Inflammatory macrophage treated with lipopolysaccharide for 4 hours (primary cell): Measurements from ENCODE around the gene FASTK.
A peak's percentile ranks its signal among the peaks of the same experiment; 100 is the strongest.

ENCODE experiments used
- DNase-seq: peaks from one replicate; pipeline ENCODE4 v3.0.0-alpha.2; 2020

Gene FASTK

GRCh38 chr7:151095828-151096475 is 15.3 kb upstream of the FASTK start:
- no peak for DNase-seq

DNA sequence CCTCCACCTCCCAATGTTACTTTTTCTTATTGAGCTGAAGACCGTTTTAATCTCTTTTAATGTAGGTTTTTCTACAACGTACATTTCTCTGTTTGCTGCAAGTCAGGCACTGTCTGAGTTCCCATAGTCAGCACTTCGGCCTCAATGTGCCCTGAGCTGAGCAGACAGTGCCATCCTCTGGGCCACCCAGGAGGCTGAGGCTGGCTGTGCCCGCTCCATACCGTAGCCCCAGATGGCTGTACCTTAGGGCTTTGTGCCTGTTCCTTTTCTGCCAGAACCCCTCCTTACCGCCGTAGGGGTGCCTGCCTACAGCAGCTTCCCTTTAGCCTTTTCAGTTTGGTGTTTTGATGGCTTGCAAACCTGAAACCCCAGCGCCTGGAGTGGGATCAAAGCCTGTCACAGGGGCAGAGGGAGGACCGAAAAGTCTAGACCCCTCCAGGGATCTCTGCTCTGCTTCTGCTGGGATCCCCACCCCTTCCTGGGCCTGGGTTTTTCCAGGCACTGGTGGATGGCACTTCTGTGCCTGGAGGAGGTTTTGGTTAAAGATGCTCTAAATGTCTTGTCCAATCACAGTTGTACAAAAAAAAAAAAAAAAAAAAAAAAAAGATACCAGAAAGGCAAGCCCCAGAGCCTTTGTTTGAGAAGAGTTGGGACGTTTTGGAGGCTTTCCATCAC is 14.7 kb upstream of the FASTK start:
- DNase-seq: no peak

- DNase-seq: no peak
Measured at GRCh38 chr7:151094675-151095074, 14.1 kb upstream of the FASTK start.

DNA sequence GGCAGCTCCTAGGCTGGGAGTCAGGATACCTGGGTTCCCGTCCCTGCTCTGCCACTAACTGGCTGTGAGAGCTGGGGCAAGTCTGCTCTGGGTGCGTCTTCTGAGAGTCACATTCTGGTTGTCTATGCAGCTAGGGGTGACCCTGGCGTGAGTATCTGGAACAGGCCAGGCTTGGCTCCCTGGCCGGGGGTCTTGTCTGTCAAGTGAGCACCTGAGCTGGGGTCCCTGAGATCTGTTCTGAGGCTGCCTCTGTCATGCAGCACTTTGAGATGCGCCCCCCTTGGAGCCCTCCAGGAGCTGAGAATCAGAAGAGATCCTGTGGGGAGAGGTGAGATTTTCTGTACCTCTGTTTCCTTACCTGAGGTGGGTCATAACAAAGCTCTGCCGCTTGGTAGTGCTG is 13.1 kb upstream of the FASTK start:
- DNase-seq: no peak

GRCh38 chr7:151091988-151092387 is 11.4 kb upstream of the FASTK start:
- no peak for DNase-seq

GRCh38 chr7:151091431-151091830 is 10.8 kb upstream of the FASTK start:
- DNase-seq: peak; percentile 82

GRCh38 chr7:151091003-151091402 is 10.4 kb upstream of the FASTK start:
- no peak for DNase-seq

DNA sequence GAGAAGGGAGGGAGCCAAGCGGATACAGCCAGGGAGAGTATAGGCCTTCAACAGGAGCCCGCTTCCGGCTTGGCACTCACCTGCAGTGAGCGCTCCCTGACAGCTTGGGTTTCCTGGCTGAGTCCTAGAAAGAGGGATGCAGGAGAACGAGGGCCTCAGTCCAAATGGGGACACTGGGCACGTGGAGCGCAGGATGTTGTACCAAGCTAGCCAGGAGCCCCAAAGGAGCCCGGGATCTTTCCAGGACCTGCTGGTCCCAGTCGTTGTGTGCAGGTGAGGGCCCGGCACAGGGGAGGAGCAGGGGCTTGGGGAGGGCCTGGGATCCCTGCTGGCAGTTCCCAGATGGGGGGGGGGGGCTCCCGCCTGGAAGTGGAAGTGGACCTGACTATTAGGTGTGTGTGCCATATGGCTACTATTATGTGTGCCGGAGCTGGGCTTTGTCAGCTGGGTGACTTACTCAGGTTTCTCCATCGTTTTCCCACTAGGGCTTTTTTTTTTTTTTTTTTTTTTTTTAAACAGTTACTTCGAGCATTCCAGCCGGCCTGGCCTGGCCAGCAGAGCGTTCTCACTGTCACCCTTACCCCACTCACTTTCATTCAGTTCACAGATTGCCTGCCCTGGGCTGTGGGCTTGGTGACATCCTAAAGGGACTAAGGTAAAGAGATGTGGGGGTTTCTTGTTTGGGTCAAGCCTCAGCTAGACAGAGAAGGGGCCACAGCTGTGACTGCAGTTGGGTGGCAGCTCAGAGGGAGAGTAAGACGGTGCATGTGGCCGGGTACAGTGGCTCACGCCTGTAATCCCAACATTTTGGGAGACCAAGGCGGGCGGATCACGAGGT is 9.5 kb upstream of the FASTK start:
- no peak for DNase-seq

GRCh38 chr7:151088856-151089699 is 8.5 kb upstream of the FASTK start:
- DNase-seq: peak; percentile 99

DNA sequence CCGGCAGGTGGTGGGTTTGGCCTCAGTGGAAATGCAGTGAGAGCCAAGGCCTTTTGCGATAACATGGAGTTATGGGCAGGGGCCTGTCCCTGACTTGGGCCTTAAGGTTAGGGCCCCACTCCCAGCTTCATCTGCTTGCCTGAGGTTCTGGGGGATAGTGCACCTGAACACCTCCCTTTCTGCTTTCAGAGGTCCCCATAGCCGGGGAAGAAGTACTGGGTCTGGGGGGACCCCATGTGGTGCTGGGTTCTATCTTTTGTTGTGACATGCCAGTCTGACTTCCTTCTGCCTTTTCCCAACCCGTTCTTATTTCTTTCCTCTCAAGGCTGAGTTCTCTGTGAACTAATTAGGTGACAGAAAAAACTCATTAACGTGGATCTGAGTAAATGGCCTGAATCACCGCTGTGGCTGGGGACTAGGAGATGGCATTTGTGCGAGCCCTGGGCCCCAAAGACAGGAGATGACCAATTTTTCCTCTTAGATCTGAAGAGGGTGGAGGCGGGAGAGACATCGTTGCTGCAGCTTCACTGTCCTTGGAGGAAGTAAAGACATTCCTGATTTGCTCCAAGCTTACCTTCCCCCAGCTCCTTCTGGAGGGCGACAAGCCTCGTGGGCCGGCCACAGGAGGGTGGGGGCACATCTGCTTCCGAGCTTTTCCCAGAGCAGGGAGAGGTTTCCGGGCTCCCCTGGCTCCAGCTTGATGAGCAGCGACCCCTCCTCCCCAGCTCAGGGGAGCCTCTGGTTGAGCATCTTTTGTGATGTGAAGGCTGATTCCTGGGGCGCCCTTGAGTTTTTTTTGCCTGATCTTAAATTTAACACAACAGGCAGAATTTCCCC is 7.6 kb upstream of the FASTK start:
- DNase-seq: peak; percentile 63

- DNase-seq: peak; percentile 73
Measured at GRCh38 chr7:151087245-151088018, 6.8 kb upstream of the FASTK start.

DNA sequence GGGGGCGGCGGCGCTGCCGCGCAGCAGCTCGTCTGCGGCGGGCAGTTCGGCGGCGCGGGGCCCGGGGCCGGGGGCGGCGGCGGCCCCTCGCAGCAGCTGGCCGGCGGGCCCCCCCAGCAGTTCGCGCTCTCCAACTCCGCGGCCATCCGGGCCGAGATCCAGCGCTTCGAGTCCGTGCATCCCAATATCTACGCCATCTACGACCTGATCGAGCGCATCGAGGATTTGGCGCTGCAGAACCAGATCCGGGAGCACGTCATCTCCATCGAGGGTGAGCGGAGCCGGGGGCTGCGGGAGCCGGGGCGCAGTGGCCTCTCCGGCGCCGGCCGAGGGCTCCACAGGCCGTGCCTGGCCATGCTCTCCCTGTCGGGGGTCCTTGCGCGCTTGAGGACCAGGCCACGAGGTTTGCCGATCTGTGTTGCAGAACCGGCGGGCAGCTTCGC is 6.2 kb upstream of the FASTK start:
- peak; percentile 16 for DNase-seq

- DNase-seq: peak; percentile 87
Measured at GRCh38 chr7:151085691-151086620, 5.3 kb upstream of the FASTK start, which contains the start of gene AGAP3. Gene AGAP3, plus strand, starts transcription at chr7:151086475. Its CDS starts 267 bp downstream, at chr7:151086742.

GRCh38 chr7:151085329-151085690 is 4.7 kb upstream of the FASTK start:
- no peak for DNase-seq

DNA sequence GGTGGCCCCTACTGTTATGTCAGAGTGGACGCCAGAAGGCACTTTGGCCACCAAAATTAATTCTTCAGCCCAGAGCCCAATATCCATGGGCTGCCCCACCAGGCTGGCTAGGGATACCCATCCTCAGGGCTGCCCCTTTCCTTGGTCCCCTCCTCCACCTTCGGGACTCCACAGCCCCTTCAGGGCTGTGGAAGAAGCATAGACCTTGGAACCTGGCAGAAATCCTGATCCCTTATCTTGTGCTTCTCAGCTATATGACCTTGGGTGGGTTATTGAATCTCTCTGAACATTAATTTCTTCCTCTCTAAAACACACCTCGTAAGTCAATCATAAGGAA is 3.2 kb upstream of the FASTK start:
- DNase-seq: no peak

DNA sequence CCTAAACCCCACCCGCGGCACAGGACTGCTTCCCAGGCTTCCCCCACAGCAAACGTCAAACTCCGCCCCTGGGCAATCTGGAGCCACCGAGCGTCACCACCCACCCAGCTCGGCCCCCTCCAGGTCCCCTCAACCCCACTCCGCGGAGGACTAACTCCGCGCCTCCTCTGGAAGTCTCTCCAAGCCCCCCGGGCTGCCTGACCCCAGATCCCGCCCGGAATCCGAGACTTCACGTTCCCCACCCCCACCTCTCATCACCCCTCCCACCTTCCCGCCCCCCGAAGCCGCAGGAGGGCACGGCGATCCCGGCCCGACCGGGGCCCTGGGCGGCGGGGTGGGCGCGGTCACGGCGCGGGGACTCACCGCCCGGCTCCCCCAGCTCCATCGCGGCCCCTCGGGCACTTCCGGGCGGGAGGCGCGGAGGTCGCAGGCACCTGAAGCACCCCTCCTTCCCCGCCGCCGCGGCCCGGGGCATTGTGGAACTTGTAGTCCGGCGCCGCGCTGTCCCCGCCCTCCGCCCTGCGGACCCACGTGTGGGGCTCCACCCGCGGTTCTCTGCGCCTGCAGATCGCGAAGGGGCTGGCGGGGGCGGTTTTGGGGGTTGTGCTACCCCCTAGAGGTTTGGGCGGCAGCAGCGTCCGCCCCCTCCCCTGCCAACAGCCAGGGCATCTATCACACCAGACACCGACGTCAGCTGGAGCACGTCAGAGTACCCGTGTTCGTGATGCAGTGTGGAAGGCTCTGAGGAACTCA is 2.6 kb upstream of the FASTK start, which contains the start of gene TMUB1:
Gene TMUB1 (minus strand): TSS at position 423 of the 753 bp plus-strand sequence. CDS start 930 bp downstream, outside the sequence.
- DNase-seq: peak; percentile 67

DNA sequence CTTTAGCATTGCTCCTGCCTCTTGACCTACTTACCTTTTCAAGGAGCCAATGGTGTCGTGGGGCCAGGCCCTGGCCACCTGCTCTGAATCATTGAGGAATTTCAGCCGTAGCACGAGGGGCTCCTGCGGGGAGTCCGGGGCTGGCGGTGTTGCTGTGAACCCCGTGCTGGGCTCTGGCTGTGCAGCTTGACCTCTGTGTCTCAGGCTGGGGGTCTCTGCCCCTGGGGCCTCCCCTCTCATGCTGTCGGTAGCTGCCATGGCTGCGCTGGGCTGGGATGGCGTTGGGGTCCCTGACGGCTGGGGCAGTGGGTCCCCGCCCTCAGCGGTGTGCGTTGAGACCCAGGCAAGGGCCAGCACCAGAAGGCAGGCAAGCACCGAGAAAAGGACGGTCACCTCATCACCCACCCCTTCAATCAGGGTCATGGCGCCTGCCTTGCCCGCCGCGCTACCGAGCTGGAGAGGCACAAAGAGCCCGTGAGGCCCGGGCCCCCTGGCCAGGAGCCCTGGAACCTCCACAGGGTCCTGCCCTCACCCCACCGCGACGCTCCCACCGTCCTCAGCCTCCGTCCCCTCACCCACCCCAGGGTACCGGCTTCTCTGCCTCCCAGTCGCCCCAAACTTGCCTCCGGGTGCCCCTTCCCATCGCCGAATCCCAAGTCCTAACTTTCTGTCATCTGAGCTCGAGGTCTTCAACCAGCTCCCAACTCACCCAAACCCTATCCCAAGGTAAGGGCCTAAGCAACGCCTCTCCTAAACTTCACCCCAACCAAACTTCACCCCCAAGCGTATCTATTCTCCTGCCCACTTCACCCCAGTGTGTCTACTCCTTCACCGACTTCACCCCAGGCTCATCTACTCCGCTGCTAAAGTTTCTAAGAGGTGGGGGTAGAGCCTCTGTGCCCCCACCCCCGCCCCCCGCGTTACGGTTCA is 1.8 kb upstream of the FASTK start:
- no peak for DNase-seq
